Tibial nerve (tissue), 4 donors: Measurements from ENCODE around the gene DPH5. TPM values are rescaled to one million over a fixed set of nuclear protein-coding genes. Genes with fewer than 3 reads are reported as not detected.

Experiments used
- DNase-seq, 2 donors: peaks; one replicate each; pipeline ENCODE4 v3.0.0-alpha.2; 2019; ENCODE audit warnings: low spot score in 2 of 2
- H3K27ac ChIP-seq, 4 donors: fragments of 200-600 bp; sonication (generic) in 3 of 4; one replicate each; pipeline ENCODE4 v1.5.1; 2017 to 2019; ENCODE audit warnings: mild to moderate bottlenecking in 1 of 4
- H3K27me3 ChIP-seq, 2 donors: fragments of 200-600 bp; sonication (generic) in 1 of 2; one replicate each; pipeline versions ENCODE4 v1.5.1 to v1.6.0; 2017 to 2019
- H3K36me3 ChIP-seq, 3 donors: fragments of 200-600 bp; sonication (generic); one replicate each; pipeline ENCODE4 v1.5.1; 2018 to 2019
- H3K4me1 ChIP-seq, 4 donors: fragments of 200-600 bp; sonication (generic) in 3 of 4; one replicate each; pipeline ENCODE4 v1.5.1; 2017 to 2019
- H3K4me3 ChIP-seq, 4 donors: fragments of 200-600 bp; sonication (generic) in 3 of 4; one replicate each; pipeline ENCODE4 v1.5.1; 2017 to 2019; ENCODE audit warnings: mild to moderate bottlenecking in 1 of 4, moderate library complexity in 1 of 4
- H3K9me3 ChIP-seq, 4 donors: fragments of 200-600 bp; sonication (generic) in 3 of 4; one replicate each; pipeline ENCODE4 v1.5.1; 2017 to 2019
- EP300 ChIP-seq, 2 donors: sonication (generic); formaldehyde crosslinking; IDR thresholded peaks; one replicate each; pipeline ENCODE4 v1.6.1; 2017; ENCODE audit warnings: antibody characterized with exemption in 2 of 2, mild to moderate bottlenecking in 1 of 2
- POLR2A ChIP-seq, 2 donors: fragments of 450-650 bp; IDR thresholded peaks; one replicate each; pipeline ENCODE4 v1.6.1; 2017; ENCODE audit warnings: antibody characterized with exemption in 2 of 2, mild to moderate bottlenecking in 2 of 2, moderate library complexity in 2 of 2
- WGBS, 2 donors: methylation state at CpG; one replicate each; pipeline ENCODE4 v1.1.5; 2018; 5-methylcytosine and 5-hydroxymethylcytosine counted together
- total RNA-seq, 4 donors: library from RNA; depleted of rRNA; stranded (reverse); fragments of >200 nt; gene quantifications; one replicate each; pipeline ENCODE4 v1.1.0, GENCODE V29; 2016
- TF ChIP-seq, protein P1 (sequence below), 5 experiments: fragments of 200-600 bp in 3 of 5; fragments of 450-650 bp in 2 of 5; sonication (generic) in 3 of 5; IDR thresholded peaks; one replicate each; pipeline ENCODE4 v1.5.1; 2016 to 2019; ENCODE audit warnings: antibody characterized with exemption in 5 of 5, mild to moderate bottlenecking in 3 of 5, moderate library complexity in 2 of 5

DPH5 gene
- total RNA-seq, 4 donors from 2014 or later = 11.0 to 21.9 (median 17.8) TPM

DNA sequence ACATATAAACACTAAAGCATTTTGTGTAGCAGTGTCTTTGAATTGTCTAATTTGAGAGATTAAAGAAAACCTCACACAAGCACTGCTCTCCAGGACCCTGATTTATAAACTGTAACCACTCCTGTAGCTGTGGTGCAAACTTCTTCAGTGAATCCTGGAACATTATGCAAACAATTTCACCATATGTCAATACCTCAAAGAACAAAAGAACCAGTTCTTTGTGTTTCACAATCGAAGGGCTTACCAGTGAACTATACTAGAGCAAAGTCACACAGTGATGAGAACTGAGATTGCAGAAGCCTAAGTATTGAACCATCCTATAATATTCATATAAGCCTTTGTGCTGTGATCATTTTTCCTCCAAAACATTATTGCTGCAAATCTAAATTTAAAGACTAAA, 21.5 kb downstream of the DPH5 start:
- WGBS, 2 donors = 55 to 57% methylated on average over 1 of the region's 1 CpG
- Histone ChIP-seq H3K27me3 (no peaks in the 10 kb centered on the region), H3K27ac (no peak overlapping the region)

DNA sequence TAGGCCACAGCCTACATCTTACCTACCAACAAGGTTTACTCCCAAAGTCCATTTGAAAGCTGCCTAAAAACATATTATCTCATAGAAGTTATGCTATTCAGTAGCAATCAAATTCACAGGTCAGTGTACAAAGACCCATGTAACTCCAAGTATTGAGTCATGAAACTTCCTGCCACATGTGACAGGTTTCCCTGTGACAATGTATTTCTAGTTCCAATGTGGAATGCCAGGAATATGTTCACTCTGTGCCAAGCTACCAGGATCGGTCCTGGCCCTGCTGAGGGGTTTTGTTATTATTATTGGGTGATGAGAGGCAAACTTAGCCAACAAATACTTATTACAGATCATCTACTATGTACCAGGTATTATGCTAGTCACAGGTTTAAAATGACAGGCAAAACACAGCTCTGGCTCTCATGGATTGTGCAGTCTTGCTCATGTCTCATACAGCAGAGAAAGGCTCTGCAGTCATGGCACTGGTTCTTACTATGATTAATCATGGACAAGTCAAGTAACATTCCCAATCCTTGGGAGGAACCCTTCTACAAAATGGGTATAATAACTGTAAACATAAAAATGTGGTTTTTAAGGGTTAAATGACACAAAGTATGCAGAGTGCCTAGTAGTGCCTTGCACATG, 22.5 kb downstream of the DPH5 start:
- Histone ChIP-seq H3K36me3 (peaks cover 0 to 24% (median 0%) of the 10 kb centered on the region in 3 donors), H3K27me3 (no peaks in the 10 kb centered on the region), H3K27ac (no peak overlapping the region), H3K9me3 (no peaks in the 10 kb centered on the region), H3K4me3 (no peak overlapping the region), H3K4me1 (no peaks in the 10 kb centered on the region)
- no peak for DNase-seq
- TF ChIP-seq EP300 (IDR thresholded peaks at IDR 0.05) (no peak), POLR2A (IDR thresholded peaks at IDR 0.05) (no peak)
- TF ChIP-seq, protein P1, sequence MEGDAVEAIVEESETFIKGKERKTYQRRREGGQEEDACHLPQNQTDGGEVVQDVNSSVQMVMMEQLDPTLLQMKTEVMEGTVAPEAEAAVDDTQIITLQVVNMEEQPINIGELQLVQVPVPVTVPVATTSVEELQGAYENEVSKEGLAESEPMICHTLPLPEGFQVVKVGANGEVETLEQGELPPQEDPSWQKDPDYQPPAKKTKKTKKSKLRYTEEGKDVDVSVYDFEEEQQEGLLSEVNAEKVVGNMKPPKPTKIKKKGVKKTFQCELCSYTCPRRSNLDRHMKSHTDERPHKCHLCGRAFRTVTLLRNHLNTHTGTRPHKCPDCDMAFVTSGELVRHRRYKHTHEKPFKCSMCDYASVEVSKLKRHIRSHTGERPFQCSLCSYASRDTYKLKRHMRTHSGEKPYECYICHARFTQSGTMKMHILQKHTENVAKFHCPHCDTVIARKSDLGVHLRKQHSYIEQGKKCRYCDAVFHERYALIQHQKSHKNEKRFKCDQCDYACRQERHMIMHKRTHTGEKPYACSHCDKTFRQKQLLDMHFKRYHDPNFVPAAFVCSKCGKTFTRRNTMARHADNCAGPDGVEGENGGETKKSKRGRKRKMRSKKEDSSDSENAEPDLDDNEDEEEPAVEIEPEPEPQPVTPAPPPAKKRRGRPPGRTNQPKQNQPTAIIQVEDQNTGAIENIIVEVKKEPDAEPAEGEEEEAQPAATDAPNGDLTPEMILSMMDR (IDR thresholded peaks at IDR 0.05) = no peak
- WGBS, 2 donors = 69 to 92% methylated on average over 1 of the region's 1 CpG

More for the DNA sequence above, 21.5 kb downstream of the DPH5 start:
- Histone ChIP-seq H3K4me3 (no peak overlapping the region), H3K9me3 (no peaks in the 10 kb centered on the region), H3K36me3 (peaks cover 0 to 20% (median 0%) of the 10 kb centered on the region in 3 donors), H3K4me1 (no peaks in the 10 kb centered on the region)
- TF ChIP-seq, protein P1 (IDR thresholded peaks at IDR 0.05) = no peak
- no peak for TF ChIP-seq EP300 (IDR thresholded peaks at IDR 0.05)
- TF ChIP-seq POLR2A (IDR thresholded peaks at IDR 0.05) = no peak
- DNase-seq = no peak

DNA sequence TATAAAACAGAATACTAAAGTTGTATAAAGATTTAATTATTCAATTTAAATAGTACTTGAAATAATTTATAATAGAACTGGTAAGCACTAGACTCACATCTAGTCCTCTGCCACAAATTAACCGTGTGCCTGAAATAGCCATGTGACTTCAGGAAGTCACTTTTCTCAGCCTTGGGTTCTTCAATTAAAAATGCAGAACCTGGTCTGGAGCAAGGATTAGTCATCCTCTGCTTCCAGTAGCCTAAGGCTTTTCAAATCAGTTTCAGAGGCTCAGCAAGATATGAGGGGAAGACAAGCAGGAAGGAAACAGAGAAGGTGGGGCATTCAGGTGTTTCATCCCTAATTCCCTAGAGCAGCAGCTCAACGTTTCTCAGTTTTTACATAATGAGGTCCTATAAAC, 23.0 kb downstream of the DPH5 start:
- TF ChIP-seq EP300 (IDR thresholded peaks at IDR 0.05) (no peak), POLR2A (IDR thresholded peaks at IDR 0.05) (no peak)
- TF ChIP-seq, protein P1 (IDR thresholded peaks at IDR 0.05) = no peak
- H3K4me1 ChIP-seq = no peaks in the 10 kb centered on the region
- no peak overlapping the region for H3K4me3 ChIP-seq
- H3K27me3 ChIP-seq = no peaks in the 10 kb centered on the region
- peaks cover 0 to 30% (median 0%) of the 10 kb centered on the region in 3 donors for H3K36me3 ChIP-seq
- no peaks in the 10 kb centered on the region for H3K9me3 ChIP-seq
- no peak for DNase-seq
- no peak overlapping the region for H3K27ac ChIP-seq
- WGBS, 2 donors = 38 to 53% methylated on average over 2 of the region's 2 CpGs

DNA sequence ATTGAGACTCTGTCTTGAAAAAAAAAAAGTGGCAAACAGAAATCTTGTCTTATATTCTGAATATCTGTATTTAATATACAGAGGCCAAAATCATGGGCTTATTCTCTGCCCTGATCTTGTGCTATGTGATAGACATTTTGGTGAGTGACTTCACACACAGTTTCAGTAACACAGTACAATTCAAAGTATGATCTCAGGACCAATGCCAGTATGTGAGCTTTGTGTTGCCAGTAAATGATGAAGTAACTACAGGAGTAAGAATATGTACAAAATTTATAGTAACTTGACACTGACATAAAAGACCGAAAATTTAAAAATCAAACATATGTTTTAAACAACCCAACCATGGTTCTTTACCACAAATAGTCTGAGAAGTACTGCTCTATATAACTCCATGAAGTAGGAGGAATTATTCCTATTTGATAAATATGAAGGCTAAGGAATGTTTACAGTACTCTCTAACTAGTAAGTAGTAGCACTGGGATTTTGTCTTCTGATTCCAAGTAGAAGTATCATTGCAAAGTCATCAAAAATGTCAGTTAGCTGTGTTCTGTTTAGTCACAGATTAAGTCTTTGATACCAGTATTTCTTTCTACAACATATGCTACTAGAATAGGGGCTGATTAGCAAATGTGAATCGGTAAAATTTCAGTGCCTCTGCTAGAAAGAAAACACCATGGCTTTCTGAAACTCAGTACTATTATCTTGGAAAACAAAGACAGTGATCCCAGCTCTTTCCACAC, 25.3 kb downstream of the DPH5 start:
- no peak for TF ChIP-seq POLR2A (IDR thresholded peaks at IDR 0.05)
- TF ChIP-seq, protein P1 (IDR thresholded peaks at IDR 0.05) = no peak
- TF ChIP-seq EP300 (IDR thresholded peaks at IDR 0.05) = no peak
- DNase-seq = no peak
- WGBS, 2 donors = 96 to 98% methylated on average over 2 of the region's 2 CpGs
- no peaks in the 10 kb centered on the region for H3K27me3 ChIP-seq
- no peak overlapping the region for H3K27ac ChIP-seq
- H3K36me3 ChIP-seq = peaks cover 0 to 42% (median 0%) of the 10 kb centered on the region in 3 donors
- H3K4me3 ChIP-seq = no peak overlapping the region
- no peaks in the 10 kb centered on the region for H3K4me1 ChIP-seq
- no peaks in the 10 kb centered on the region for H3K9me3 ChIP-seq

DNA sequence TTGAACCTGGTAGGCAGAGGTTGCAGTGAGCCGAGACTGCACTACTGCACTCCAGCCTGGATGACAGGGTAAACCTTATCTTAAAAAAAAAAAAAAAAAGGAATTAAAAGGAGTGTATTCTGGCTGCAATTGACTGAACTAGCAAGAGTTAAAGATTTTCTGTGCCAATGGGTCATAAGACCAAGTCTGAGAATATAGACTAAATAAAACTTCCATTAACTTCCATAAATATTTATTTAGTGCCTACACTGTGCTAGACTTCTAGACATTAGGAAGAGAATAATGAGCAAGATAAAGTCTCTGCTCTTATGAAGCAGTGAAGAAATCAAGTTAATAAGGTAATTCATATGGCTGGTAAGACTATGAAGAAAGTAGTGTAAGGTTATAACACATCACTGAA, 27.2 kb downstream of the DPH5 start:
- 92 to 100% methylated on average over 1 of the region's 1 CpG for WGBS, 2 donors
- no peak for DNase-seq

More for the DNA sequence above, 27.2 kb downstream of the DPH5 start:
- peaks cover 0 to 42% (median 0%) of the 10 kb centered on the region in 3 donors for H3K36me3 ChIP-seq
- H3K27ac ChIP-seq = no peak overlapping the region
- no peaks in the 10 kb centered on the region for H3K27me3 ChIP-seq
- H3K9me3 ChIP-seq = no peaks in the 10 kb centered on the region
- H3K4me3 ChIP-seq = no peak overlapping the region
- H3K4me1 ChIP-seq = no peaks in the 10 kb centered on the region
- TF ChIP-seq EP300 (IDR thresholded peaks at IDR 0.05) (no peak), POLR2A (IDR thresholded peaks at IDR 0.05) (no peak)
- TF ChIP-seq, protein P1 (IDR thresholded peaks at IDR 0.05) = no peak
